Inflammatory macrophage treated with lipopolysaccharide for 4 hours (primary cell): ENCODE measurements around the gene TKTL2.
A peak's percentile ranks its signal among the peaks of the same experiment; 100 is the strongest.
"Not testable (repeated sequence)": the region's sequence is repeated elsewhere in the genome, so short reads cannot be mapped to it uniquely, and the experiment has no call there.

Source experiments
- DNase-seq: peaks from one replicate; pipeline ENCODE4 v3.0.0-alpha.2; 2020

TKTL2 gene

GRCh38 chr4:163473576-163473975 is at the start of gene TKTL2:
TKTL2 (minus strand) TSS chr4:163473754; CDS start chr4:163473734, 20 bp downstream.
- no peak for DNase-seq

GRCh38 chr4:163515198-163515597 is 41.6 kb upstream of the TKTL2 start:
- no peak for DNase-seq

GRCh38 chr4:163505374-163505773 is 31.8 kb upstream of the TKTL2 start:
- no peak for DNase-seq

- no peak for DNase-seq
Measured at GRCh38 chr4:163500586-163500985, 27.0 kb upstream of the TKTL2 start.

- no peak for DNase-seq
Measured at GRCh38 chr4:163495900-163496299, 22.3 kb upstream of the TKTL2 start.

- peak; percentile 90 for DNase-seq
Measured at GRCh38 chr4:163494360-163495241, 21.0 kb upstream of the TKTL2 start, which contains the start of gene TMA16. TMA16 (plus strand) TSS chr4:163494690; CDS start chr4:163494802, 112 bp downstream.

- peak; percentile 82 for DNase-seq
Measured at GRCh38 chr4:163493643-163494359, 20.2 kb upstream of the TKTL2 start.

- DNase-seq, result peak; percentile 18
Measured at GRCh38 chr4:163492951-163493504, 19.5 kb upstream of the TKTL2 start.

GRCh38 chr4:163489929-163490328 is 16.4 kb upstream of the TKTL2 start:
- no peak for DNase-seq

GRCh38 chr4:163486321-163486720 is 12.8 kb upstream of the TKTL2 start:
- no peak for DNase-seq

- DNase-seq, result peak; percentile 18
Measured at GRCh38 chr4:163485589-163485988, 12.0 kb upstream of the TKTL2 start.

GRCh38 chr4:163484906-163485305 is 11.4 kb upstream of the TKTL2 start:
- peak; percentile 53 for DNase-seq

GRCh38 chr4:163482190-163482589 is 8.6 kb upstream of the TKTL2 start:
- DNase-seq, result peak; percentile 82

GRCh38 chr4:163476761-163477438 is 3.3 kb upstream of the TKTL2 start:
- DNase-seq, result no peak

GRCh38 chr4:163474027-163474426 is 473 bp upstream of the TKTL2 start:
- peak; percentile 5 for DNase-seq

GRCh38 chr4:163473130-163473529 is 424 bp downstream of the TKTL2 start:
- DNase-seq, result no peak

GRCh38 chr4:163470391-163470790 is 3.2 kb downstream of the TKTL2 start:
- peak; percentile 35 for DNase-seq

GRCh38 chr4:163467082-163467770 is 6.3 kb downstream of the TKTL2 start:
- no peak for DNase-seq

GRCh38 chr4:163462556-163462955 is 11.0 kb downstream of the TKTL2 start:
- no peak for DNase-seq

GRCh38 chr4:163448540-163449203 is 24.9 kb downstream of the TKTL2 start:
- DNase-seq, result no peak

GRCh38 chr4:163447481-163447880 is 26.1 kb downstream of the TKTL2 start:
- DNase-seq, result no peak

- not testable (repeated sequence) for DNase-seq
Measured at GRCh38 chr4:163447023-163447422, 26.5 kb downstream of the TKTL2 start.
